Neuron (in vitro differentiated cells): Measurements from ENCODE around the gene TAS1R3.

Experiments
- H2AFZ ChIP-seq: one replicate; pipeline ENCODE4 v1.6.1; 2013; ENCODE audit warnings: low read depth, mild to moderate bottlenecking, inconsistent platforms, low read length, moderate library complexity
- H3K27me3 ChIP-seq: one replicate; pipeline ENCODE4 v1.6.1; 2013; ENCODE audit warnings: low read length; ENCODE audit not compliant: insufficient read depth
- H3K36me3 ChIP-seq: one replicate; pipeline ENCODE4 v1.6.1; 2013; ENCODE audit warnings: low read length; ENCODE audit not compliant: insufficient read depth
- H3K4me1 ChIP-seq: one replicate; pipeline ENCODE4 v1.6.1; 2013; ENCODE audit warnings: low read length; ENCODE audit not compliant: insufficient read depth
- H3K4me3 ChIP-seq: 2 replicates; pipeline ENCODE4 v1.5.1; 2013; ENCODE audit warnings: mild to moderate bottlenecking, low read length, moderate library complexity
- H3K9me3 ChIP-seq: one replicate; pipeline ENCODE4 v1.6.1; 2013; ENCODE audit warnings: low read length

TAS1R3 gene

GRCh38 chr1:1291548-1292441, 39.3 kb upstream of the TAS1R3 start:
- Histone ChIP-seq H3K27me3 (no peaks in the 10 kb centered on the region), H3K4me1 (no peaks in the 10 kb centered on the region), H3K9me3 (no peaks in the 10 kb centered on the region), H3K4me3 (no peak overlapping the region), H3K36me3 (peaks cover 27% of the 10 kb centered on the region), H2AFZ (no peak overlapping the region)

DNA sequence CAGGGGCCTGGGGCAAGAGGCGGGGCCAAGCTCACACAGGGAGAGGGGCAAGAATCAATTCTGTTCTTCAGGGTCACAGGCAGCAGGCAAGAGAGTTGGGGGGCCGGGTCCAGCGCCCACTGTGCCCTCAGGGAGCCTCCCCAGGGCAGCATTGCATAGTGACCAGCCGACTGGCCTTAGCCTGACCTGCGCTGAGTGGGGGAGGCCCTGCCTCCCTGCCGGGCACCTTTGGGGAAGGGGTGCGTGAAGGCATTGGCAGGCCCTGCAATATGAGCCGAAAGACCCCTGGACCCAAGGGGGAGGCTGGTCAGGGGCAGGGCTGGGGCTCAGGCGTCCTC, 38.7 kb upstream of the TAS1R3 start:
- Histone ChIP-seq H3K4me3 (no peak overlapping the region), H3K36me3 (peaks cover 28% of the 10 kb centered on the region), H2AFZ (no peak overlapping the region), H3K4me1 (no peaks in the 10 kb centered on the region), H3K9me3 (no peaks in the 10 kb centered on the region), H3K27me3 (no peaks in the 10 kb centered on the region)

DNA sequence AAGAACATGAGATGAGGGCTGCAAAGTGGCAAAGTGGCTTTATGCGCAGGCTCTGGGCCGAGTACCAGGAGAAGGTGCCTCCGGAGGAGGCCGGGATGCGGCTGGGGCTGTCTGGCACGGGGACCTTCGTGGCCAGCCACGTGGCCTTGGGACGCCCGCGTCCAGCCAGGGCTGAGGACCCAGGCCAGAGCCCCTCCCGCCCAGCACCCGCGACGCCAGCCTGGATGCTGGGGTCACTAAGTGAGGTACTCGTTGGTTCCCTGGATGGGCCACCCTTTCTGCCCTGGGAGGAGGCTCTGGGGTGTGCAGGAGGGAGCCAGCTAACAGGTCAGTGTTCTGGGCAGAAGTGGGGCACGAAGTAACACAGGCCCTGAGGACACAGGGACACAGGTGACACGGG, 38.2 kb upstream of the TAS1R3 start:
- Histone ChIP-seq H3K9me3 (no peaks in the 10 kb centered on the region), H2AFZ (no peak overlapping the region), H3K4me3 (no peak overlapping the region), H3K36me3 (peaks cover 32% of the 10 kb centered on the region), H3K27me3 (no peaks in the 10 kb centered on the region), H3K4me1 (no peaks in the 10 kb centered on the region)

DNA sequence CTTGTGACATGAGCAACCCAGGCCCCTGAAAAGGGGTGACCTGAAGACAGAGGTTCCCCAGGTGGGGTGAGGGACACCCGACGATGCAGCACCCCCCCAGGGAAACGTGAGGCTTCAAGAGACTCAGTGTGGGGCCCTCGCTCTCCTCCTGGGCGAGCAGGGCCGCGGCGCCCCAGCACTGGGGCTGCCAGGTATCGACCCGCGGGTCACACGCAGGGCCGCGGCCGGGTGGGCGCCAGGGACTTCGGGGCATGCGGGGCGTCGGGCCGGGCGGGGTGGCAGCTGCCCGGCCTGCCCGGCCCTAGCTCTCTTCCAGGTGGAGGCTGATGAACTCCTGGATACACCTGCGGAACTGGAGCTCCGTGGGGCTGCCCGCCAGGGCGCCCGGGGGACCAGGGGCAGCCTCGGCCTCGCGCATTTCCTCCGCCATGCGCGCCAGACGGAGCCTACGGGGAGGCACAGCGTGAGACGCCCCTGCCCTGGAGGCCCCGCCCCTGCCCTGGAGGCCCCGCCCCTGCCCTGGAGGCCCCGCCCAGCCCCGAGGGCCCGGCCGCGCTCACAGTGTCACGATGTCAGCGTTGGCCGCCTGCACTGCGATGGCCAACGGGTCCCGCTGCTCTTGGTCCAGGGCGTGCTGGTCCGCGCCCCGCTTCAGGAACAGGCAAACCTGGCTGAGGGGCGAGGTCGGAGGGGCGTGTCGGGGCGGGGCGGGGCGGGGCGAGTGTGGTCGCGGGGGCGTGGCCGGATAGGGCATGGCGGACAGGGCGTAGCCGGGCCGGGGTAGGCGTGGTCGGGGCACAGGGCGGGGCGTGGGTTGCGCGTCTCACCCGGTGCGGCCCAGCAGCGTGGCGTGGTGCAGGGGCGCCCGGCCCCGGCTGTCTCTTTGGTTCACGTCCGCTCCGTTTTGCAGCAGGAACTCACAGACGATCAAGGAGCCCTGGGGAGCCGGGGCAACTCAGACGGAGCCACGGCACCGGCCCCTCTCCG, 37.5 kb upstream of the TAS1R3 start:
- Histone ChIP-seq H2AFZ (no peak overlapping the region), H3K27me3 (no peaks in the 10 kb centered on the region), H3K4me1 (peaks cover under 1% of the 10 kb centered on the region), H3K36me3 (peaks cover 35% of the 10 kb centered on the region), H3K9me3 (no peaks in the 10 kb centered on the region), H3K4me3 (no peak overlapping the region)

DNA sequence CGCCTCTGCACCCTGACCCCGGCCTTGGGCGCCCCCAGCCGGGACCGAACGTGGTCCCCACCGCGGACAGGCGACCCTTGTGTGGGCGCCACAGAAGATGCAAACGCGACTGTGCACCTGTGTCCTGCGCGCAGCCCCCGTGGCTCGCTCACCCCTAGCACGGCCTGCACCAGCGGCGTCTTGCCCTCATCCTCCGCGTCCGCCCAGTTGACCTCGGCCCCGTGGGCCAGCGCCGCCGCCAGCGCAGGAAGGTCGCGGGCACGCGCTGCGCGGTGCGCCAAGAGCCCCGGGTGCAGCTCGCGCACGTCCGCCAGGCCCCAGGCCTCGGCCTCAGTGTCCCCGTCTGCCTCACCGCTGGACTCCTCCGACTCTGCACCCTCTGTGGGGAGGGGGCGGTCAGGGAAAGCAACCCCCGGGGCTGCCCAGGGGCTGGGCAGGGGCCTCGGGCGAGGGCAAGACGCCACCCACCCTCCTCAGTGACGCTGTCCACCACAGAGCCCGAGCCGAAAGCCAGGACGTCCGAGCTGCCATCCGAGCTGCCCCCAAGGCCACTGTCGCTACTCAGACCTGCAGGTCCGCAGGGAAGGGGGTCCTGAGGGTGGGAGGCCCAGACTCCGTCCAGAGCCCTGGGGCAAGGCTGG, 36.7 kb upstream of the TAS1R3 start:
- Histone ChIP-seq H2AFZ (no peak overlapping the region), H3K27me3 (no peaks in the 10 kb centered on the region), H3K4me1 (peaks cover 3% of the 10 kb centered on the region), H3K36me3 (peaks cover 37% of the 10 kb centered on the region), H3K4me3 (no peak overlapping the region), H3K9me3 (no peaks in the 10 kb centered on the region)

- Histone ChIP-seq H3K27me3 (no peaks in the 10 kb centered on the region), H3K4me3 (no peak overlapping the region), H3K36me3 (peaks cover 37% of the 10 kb centered on the region), H3K4me1 (peaks cover 3% of the 10 kb centered on the region), H2AFZ (no peak overlapping the region), H3K9me3 (no peaks in the 10 kb centered on the region)
Observed at GRCh38 chr1:1295154-1295923, 35.7 kb upstream of the TAS1R3 start.

DNA sequence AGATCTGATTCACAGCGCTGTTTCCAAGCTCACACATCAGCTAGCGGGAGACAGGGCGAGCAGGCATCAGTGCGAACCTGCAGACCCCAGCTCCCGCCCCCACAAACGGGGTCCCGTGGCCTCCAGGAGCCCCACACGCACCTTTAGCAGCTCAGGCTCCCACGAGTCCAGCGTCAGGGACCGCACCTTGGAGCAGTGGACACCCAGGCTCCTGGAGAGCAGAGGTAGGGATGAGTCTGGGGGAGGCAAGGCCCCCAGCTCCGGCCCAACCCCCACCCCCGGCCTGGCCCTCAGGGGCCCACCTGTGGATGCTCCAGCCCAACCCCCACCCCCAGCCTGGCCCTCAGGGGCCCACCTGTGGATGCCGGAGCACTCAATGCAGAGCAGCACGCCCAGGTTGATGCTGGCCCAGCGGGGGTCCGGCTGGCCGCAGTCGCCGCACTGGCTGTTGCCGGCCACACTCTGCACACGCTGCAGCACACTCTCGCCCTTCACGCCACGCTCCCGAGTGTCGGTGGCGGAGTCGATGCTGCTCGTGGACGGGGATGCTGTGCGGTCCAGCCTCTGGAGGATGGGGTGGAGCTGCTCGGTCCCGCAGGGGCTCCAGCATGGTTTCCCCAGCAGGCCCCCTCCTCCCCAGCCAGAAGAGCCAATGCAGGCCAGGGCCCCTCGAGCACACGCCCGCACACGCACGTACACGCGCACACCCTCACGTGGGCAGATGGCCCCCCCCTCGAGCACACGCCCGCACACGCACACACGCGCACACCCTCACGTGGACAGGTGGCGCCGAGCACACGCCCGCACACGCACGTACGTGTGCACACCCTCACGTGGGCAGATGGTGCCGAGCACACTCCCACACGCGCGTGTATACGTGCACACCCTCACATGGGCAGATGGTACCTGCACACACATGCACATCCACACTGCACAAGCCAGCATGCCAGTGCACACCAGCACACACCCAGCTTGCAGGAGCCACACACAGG, 34.7 kb upstream of the TAS1R3 start:
- no peaks in the 10 kb centered on the region for H3K27me3 ChIP-seq
- H3K36me3 ChIP-seq = peaks cover 37% of the 10 kb centered on the region
- no peaks in the 10 kb centered on the region for H3K9me3 ChIP-seq
- no peak overlapping the region for H2AFZ ChIP-seq
- H3K4me3 ChIP-seq = no peak overlapping the region
- H3K4me1 ChIP-seq = peaks cover 3% of the 10 kb centered on the region

GRCh38 chr1:1297802-1298424, 33.2 kb upstream of the TAS1R3 start:
- H2AFZ ChIP-seq = no peak overlapping the region
- H3K9me3 ChIP-seq = no peaks in the 10 kb centered on the region
- no peak overlapping the region for H3K4me3 ChIP-seq
- peaks cover 37% of the 10 kb centered on the region for H3K36me3 ChIP-seq
- peaks cover 3% of the 10 kb centered on the region for H3K4me1 ChIP-seq
- H3K27me3 ChIP-seq = no peaks in the 10 kb centered on the region

DNA sequence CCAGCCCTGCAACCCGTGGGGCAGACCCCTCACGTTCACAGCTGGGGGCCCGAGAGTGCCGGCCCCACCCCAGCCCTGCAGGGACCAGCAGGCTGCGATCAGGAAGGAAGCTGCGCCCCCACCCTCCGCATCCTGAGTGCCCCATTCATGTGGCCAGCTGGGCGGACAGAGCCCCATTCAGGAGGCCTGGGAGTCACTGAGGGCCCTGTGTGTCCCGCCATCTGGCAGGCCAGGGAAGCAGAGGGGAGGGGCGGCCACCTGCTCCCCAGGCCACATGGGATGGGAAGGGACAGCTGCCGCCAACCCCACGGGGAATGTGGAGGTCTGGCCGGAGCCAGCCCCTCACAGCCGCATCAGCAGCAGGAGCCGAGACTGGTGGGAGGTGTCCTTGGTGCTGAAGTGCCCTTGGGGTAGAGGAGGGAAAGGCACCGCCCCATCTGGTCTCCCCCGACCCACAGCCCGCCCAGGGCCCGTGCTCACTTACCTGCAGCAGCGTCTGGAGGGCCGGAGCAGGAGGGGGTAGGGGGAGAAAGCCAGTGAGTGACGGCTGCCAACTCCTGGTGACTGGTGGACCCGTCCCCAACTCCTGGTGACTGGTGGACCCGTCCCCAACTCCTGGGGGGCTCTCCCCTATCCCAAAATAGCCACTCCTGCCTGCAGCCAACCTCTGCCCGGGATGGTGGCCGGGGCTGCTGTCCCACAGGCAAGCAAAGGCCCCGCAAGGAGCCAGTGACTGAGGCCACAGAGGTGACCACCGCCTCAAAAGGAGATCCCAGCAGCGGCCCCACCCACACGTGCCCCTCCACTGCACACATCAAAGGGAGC, 32.0 kb upstream of the TAS1R3 start:
- H3K9me3 ChIP-seq = no peaks in the 10 kb centered on the region
- H3K4me3 ChIP-seq = no peak overlapping the region
- no peak overlapping the region for H2AFZ ChIP-seq
- H3K27me3 ChIP-seq = no peaks in the 10 kb centered on the region
- peaks cover 31% of the 10 kb centered on the region for H3K36me3 ChIP-seq
- H3K4me1 ChIP-seq = peaks cover 8% of the 10 kb centered on the region

DNA sequence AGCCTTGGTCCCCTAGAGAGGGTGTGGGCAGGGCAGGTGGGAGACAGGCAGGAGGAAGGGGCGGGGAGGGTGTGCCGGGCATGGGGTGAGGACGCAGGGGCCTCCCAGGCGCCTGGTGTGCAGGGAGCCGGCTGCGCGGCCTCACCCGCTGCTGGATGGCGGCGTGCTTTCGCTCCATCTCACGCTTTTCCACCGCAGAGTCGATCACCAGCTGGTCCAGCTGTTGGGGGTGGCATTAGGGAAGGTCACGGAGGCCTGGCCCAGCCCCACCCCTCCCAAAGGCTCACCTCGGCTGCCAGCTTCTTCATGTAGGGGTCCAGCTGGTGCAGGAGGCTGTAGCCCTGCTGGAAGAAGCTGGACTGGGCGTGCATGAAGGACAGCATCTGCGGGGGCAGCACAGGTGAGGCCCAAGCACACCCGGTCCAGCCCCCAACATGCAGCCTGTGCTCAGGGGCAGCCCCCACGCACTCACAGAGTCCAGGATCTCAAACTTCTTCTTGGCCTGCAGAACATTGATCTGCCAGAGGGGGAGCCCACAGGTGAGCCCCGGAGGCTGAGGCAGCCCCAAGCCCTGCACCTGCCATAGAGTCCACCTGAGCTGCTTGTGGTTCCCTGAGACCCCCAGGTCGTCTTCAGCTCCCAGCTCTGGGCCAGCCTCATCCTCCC, 31.3 kb upstream of the TAS1R3 start:
- Histone ChIP-seq H3K9me3 (no peaks in the 10 kb centered on the region), H3K4me1 (peaks cover 14% of the 10 kb centered on the region), H3K36me3 (peaks cover 25% of the 10 kb centered on the region), H2AFZ (no peak overlapping the region), H3K27me3 (no peaks in the 10 kb centered on the region), H3K4me3 (no peak overlapping the region)
